ENCODE data around the gene SLC6A7.

Gene SLC6A7

DNA sequence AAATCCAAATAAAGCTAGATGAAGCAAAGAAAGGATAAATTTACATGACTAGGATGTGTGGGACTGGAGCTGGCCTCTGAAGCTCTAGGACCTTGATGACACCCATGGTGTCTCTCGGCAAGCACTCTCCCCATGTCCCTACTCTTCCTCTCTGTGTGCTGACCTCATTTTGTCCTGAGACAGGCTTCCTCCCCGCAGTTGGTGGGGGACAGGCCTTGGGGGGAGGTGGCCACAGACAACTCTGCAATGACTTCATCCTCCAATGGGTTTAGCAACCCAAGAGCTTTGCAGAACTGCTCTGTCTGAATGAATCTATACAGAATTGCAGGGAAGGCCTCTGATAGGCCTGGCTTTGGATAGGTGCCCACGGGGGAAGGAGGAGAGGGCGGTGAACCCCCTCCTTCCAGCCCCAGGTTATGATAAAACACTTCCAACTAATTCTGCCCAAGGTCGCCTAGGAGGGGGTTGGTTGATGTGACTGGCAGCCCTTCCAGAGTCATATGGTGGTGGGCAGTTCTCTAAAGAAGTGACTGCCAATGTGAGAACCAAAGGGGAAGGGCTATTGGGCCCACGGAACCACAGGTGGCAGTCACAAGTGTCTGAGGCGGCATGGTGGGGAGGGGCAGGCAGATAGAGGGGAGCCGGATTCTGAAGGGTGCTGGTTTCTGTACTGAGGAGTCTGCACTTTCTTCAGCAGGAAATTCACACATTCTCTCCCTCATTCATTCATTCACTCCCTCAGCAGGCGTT is 6.0 kb downstream of the SLC6A7 start:
- DNase-seq (ENCODE audit: low spot score) = no peak

- DNase-seq (ENCODE audit: low spot score) = no peak
Observed at GRCh38 chr5:150196514-150196913, 6.7 kb downstream of the SLC6A7 start.

DNA sequence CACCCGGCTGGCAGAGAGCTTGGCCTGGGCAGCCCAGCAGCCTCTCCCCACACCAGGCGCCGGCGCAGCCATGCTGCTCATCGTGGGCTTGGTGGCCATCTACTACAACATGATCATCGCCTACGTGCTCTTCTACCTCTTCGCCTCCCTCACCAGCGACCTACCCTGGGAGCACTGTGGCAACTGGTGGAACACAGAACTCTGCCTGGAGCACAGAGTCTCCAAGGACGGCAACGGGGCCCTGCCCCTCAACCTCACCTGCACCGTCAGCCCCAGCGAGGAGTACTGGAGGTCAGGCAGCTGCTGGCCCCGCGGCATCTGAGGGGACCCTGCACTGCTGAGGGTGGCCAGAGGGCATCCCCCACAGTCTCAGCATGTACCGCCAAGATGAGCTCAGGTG is 7.1 kb downstream of the SLC6A7 start:
- DNase-seq (ENCODE audit: low spot score) = no peak

DNA sequence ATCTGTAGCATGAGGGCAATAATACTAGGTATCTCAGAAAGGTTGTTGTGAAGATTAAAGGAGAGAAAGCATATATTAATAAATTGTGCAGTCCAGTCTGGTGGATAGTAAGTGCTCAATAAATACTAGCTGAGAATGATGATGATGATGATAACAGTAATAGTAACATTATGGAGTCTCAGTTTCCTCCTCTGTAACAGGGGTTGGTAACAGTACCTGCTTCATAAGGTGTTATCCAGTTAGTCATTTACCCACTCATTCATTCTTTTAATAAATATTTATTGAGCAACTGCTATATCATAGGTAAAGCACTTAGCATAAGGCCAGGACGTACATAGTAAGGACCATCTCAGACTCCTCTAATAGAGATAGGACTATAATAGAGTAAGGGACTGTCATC is 7.6 kb downstream of the SLC6A7 start:
- DNase-seq (ENCODE audit: low spot score) = no peak

DNA sequence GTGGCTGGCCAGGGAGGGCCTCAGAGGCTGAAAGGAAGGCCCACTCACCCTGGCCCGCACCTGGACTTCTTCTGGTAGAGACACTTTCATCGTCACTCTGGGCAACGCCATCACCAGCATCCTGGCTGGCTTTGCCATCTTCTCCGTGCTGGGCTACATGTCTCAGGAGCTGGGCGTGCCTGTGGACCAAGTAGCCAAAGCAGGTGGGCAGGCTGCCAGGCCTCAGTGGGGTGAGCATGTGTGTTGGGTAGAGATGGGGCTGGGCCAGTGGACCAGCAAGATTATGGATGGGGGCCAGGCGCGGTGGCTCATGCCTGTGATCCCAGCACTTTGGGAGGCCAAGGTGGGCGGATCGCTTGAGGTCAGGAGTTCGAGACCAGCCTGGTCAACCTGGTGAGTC is 12.6 kb downstream of the SLC6A7 start:
- no peak for DNase-seq (ENCODE audit: low spot score)

GRCh38 chr5:150203832-150204589 is 14.1 kb downstream of the SLC6A7 start:
- no peak for DNase-seq (ENCODE audit: low spot score)

GRCh38 chr5:150204590-150204960 is 14.7 kb downstream of the SLC6A7 start:
- DNase-seq (ENCODE audit: low spot score) = no peak

- DNase-seq (ENCODE audit: low spot score) = no peak
Observed at GRCh38 chr5:150206098-150206778, 16.4 kb downstream of the SLC6A7 start.

GRCh38 chr5:150206779-150207115 is 16.9 kb downstream of the SLC6A7 start:
- no peak for DNase-seq (ENCODE audit: low spot score)

GRCh38 chr5:150208187-150209098 is 18.6 kb downstream of the SLC6A7 start:
- no peak for DNase-seq (ENCODE audit: low spot score)

GRCh38 chr5:150209099-150209635 is 19.3 kb downstream of the SLC6A7 start:
- DNase-seq (ENCODE audit: low spot score) = no peak

GRCh38 chr5:150210644-150211043 is 20.8 kb downstream of the SLC6A7 start:
- no peak for DNase-seq (ENCODE audit: low spot score)

DNA sequence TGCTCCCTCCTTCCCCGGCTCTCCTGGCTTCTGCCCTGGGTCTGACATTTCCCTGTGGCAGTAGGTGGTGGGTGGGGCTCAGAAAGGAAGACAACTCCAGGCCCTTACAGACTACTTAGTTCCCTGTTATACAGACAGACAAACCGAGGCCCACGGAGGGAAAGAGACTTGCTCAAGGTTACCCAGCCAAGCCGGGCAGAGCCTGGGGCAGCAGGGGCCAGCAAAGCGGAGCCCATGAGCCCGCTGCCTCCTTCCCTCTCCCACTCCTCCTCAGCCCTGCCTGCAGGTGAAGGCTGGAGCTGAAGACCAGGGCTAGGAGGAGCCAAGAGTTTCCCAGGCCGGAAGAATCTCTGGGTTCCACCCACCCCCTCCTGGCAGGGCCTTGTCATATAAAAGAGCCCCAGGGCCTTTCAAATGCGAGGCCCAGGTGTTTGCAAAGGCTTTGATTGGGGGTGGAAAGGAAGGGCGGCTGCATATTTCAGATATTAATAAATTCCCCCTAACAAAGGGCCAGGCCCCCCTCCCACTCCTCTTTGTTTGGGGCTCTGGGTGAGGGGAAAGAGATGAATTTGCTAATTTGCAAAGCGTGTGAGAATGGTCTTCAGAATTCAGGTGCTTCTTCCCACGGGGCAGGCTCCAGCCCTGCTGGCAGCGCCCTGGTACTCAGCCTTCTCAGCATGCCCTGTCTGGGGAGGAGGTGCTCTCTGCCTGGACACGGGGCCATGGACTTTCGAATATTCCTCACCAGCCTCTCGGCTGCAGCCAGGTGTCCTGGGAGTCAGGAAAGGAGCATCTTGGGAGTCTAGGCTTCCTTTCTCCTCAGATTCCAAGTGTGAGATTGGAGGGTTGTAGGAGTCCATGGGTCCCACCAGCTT is 21.5 kb downstream of the SLC6A7 start:
- DNase-seq (ENCODE audit: low spot score) = no peak

DNA sequence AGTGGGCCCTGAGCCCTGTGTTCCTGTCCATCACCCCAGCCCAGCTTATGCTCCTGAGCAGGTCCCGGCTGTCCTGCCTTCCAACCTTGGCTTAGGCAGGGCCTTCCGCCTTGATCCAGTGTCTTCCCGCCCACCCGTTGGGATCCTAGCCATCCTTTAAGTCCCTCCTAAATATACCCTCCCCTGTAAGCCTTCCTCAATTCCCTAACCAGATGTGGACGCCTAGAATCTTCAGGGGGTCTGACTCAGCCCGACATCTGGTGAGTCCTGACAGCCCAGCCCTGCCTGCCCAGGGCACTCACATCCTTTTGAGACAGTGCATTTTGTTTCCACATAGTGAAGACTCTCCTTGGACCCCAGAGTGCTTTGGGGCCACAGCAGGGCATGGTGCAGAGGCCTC is 23.7 kb downstream of the SLC6A7 start:
- DNase-seq (ENCODE audit: low spot score) = no peak

- DNase-seq (ENCODE audit: low spot score) = no peak
Observed at GRCh38 chr5:150214289-150214688, 24.4 kb downstream of the SLC6A7 start.

DNA sequence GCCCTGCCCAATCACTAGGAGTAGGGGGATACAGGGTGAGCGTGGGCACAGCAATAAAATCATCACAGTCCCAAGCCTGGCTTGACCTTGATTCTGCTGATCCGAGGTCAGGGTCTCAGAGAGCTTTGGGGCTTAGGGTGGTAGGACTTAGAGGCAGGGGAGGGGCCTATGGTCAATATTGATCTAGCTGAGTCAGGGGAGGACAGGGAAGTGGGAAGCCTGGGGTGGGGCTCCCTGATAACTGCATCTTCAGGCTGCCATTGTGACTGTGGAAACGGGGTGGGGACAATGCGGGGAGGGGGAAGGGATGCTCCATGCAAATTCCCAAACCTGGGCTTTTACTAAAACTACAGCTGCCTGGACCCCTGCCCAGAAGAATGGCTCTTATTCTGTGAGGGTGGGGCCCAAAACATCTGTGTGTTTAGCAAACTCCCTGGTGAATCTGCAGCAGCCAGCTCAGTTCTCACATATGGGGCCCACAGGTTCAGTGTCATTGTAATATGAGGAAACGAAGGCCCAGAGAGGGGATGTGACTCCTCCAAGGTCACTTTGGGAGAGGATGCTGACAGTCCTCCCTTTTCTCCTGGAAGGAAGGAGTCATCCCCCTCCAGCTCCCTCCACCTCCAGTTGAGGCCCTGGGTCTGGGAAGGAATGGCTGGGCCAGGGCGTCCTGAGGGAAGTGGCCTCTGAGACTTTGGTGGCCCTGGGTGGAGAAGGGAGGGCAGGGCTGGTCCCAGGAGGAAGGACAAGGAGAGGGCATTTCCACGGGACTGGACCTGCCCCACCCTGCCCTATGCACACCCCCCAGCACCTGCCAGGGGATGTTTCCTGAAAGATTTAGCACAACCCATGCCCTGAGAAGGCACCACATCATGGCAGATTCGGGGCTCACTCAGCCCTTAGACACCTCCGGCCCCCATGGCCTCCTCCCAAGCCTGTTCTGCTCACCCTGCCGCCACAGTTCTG is 26.4 kb downstream of the SLC6A7 start:
- DNase-seq (ENCODE audit: low spot score) = no peak

- DNase-seq (ENCODE audit: low spot score) = no peak
Observed at GRCh38 chr5:150217038-150217437, 27.2 kb downstream of the SLC6A7 start.

DNA sequence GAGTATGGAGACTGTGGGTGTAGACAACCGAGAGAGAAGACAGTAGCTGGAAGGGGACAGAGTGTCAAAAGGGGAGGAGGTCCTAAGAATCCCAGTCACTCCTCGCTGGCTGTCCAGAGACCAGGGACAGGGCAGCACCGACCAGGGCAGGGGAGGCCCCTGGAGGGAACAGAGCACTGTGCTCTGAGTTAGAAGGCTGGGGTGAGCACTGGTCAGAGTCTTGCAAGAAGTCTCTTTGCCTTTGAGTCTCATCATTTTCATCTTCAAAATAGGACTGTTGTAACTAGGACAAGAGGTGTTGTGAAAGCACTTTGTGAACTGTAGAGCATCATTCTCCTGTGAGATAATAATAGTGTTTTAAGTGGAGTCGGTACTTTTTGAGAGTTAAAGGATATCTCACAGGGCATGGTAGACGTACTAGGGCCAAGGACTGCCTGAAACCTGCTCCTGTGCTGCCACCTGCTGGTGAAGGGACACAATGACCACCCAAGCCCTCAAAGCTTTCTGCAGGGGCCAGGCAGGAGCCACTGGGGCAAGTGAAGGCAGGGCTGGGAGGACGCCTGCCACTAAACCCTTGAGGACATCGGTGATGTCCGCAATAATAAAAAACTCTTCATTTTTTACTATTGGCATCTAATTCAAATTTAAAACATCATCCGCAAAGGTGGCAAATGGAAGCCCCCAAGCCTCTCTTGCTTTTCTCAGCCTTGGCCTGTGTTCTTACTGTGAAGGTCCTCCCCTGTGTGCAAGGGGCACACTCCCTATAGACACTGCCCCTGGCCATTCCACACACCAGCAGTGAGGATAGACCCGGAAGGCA is 28.2 kb downstream of the SLC6A7 start:
- peak; percentile 89 for DNase-seq (ENCODE audit: low spot score)

DNA sequence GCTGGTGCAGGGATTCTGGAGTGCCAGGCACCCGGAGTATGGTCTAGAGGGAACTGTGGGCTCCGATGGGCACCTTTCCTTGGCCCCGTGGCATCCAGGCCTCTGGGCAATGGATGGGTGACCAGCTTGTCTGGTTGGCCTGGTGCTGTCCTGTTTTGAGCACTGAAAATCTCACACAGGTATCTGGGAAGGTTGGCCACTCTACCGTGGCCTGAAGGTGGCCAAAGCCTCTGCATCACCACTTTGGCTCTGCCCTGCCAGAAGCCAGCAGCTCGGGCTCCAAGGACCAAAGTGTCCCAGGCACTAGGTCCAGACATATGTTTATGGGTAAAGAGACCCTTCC is 28.8 kb downstream of the SLC6A7 start:
- DNase-seq (ENCODE audit: low spot score) = no peak
